Measurements from ENCODE around the gene SEPTIN2.

DNA sequence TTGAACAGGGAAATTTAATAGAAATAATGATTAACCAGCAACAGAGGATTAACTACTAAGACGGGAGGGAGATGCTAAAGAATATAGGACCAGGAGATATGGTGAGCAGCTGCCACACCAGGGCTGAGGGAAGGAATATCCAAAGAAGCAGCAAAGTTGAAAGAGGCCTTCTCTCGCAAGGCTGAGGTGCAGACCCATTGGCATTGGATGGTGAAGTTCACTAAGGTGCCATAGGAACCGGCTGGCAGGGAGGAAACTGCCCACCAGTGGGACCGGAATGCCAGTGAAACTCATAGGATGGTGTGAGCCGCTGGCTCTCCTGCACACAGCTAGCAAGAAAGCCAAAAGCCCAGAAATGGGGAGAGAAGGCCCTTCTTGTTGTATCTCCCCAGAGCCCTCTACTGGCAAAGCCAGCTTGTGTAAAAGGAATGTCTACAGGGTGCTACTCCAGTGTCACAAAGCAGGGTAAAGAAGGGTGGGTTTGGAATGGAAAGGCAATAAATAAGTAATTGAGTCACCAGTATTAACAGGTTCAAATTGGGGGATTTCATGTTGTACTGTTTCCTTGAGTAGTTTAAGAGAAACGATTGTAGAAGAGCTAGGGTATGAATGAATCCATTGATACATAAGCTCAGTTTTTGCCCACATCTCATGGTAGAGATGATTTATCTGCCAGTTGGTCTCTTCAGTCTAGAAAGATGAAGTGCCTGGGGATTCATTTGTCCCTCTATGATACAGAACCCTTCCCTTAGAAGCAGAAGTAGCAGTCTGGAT is 76.4 kb downstream of the SEPTIN2 start:
- TF ChIP-seq, protein P1, sequence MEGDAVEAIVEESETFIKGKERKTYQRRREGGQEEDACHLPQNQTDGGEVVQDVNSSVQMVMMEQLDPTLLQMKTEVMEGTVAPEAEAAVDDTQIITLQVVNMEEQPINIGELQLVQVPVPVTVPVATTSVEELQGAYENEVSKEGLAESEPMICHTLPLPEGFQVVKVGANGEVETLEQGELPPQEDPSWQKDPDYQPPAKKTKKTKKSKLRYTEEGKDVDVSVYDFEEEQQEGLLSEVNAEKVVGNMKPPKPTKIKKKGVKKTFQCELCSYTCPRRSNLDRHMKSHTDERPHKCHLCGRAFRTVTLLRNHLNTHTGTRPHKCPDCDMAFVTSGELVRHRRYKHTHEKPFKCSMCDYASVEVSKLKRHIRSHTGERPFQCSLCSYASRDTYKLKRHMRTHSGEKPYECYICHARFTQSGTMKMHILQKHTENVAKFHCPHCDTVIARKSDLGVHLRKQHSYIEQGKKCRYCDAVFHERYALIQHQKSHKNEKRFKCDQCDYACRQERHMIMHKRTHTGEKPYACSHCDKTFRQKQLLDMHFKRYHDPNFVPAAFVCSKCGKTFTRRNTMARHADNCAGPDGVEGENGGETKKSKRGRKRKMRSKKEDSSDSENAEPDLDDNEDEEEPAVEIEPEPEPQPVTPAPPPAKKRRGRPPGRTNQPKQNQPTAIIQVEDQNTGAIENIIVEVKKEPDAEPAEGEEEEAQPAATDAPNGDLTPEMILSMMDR (IDR thresholded peaks at IDR 0.05; ENCODE audit: insufficient read depth, low read depth, low read length): peak; percentile 18
- TF ChIP-seq EZH2 (IDR thresholded peaks at IDR 0.05; ENCODE audit: insufficient read depth, low read length): no peak

All from astrocyte (in vitro differentiated cells and primary cell).